Stimulated activated CD4-positive, alpha-beta T cell treated with anti-CD3 and anti-CD28 coated beads, Interleukin-1b, Interleukin-23, amount 100 ng/mL, for 24 hours (primary cell): ENCODE measurements around the gene GRAMD1B.

Experiments
- DNase-seq, 4 experiments: peaks; one replicate each; pipeline ENCODE4 v3.0.0-alpha.2; 2020; ENCODE audit warnings: low read depth in 4 of 4, low spot score in 1 of 4

The GRAMD1B gene

GRCh38 chr11:123474994-123475393 lies 44.9 kb downstream of the GRAMD1B start:
- no peak for DNase-seq

- DNase-seq, result no peak
Measured at GRCh38 chr11:123475469-123475868, 45.4 kb downstream of the GRAMD1B start.

- no peak for DNase-seq
Measured at GRCh38 chr11:123477205-123477907, 47.3 kb downstream of the GRAMD1B start.

GRCh38 chr11:123478352-123478987 lies 48.4 kb downstream of the GRAMD1B start:
- peak in 1 of 4 experiments; percentile 11 for DNase-seq

- no peak for DNase-seq
Measured at GRCh38 chr11:123479048-123479837, 49.2 kb downstream of the GRAMD1B start.

GRCh38 chr11:123480290-123480815 lies 50.3 kb downstream of the GRAMD1B start:
- no peak for DNase-seq

- DNase-seq, result no peak
Measured at GRCh38 chr11:123480882-123481281, 50.8 kb downstream of the GRAMD1B start.

- DNase-seq, result no peak
Measured at GRCh38 chr11:123481640-123482039, 51.6 kb downstream of the GRAMD1B start.

- no peak for DNase-seq
Measured at GRCh38 chr11:123482218-123482617, 52.1 kb downstream of the GRAMD1B start.

- DNase-seq, result peak in 1 of 4 experiments; percentile 25
Measured at GRCh38 chr11:123483058-123483457, 53.0 kb downstream of the GRAMD1B start.

- DNase-seq, result no peak
Measured at GRCh38 chr11:123483466-123483865, 53.4 kb downstream of the GRAMD1B start.

- DNase-seq, result no peak
Measured at GRCh38 chr11:123484448-123484847, 54.4 kb downstream of the GRAMD1B start.

GRCh38 chr11:123487157-123487744 lies 57.2 kb downstream of the GRAMD1B start:
- DNase-seq, result no peak

- DNase-seq, result no peak
Measured at GRCh38 chr11:123490527-123490926, 60.5 kb downstream of the GRAMD1B start.

- DNase-seq, result no peak
Measured at GRCh38 chr11:123491241-123491640, 61.2 kb downstream of the GRAMD1B start.

- no peak for DNase-seq
Measured at GRCh38 chr11:123493349-123494063, 63.4 kb downstream of the GRAMD1B start.

GRCh38 chr11:123494195-123495050 lies 64.4 kb downstream of the GRAMD1B start:
- no peak for DNase-seq

GRCh38 chr11:123504401-123504800 lies 74.3 kb downstream of the GRAMD1B start:
- DNase-seq, result no peak

- no peak for DNase-seq
Measured at GRCh38 chr11:123505546-123506299, 75.7 kb downstream of the GRAMD1B start.
